Activated CD4-positive, alpha-beta T cell treated with anti-CD3 and anti-CD28 coated beads, Interleukin-2, amount 10 ng/mL, durations not matched to agents 24 days and 14 days (primary cell): ENCODE measurements around the gene SEMA3C. TPM values are rescaled to one million over a fixed set of nuclear protein-coding genes. Genes with fewer than 3 reads are reported as not detected.

ENCODE experiments used
- DNase-seq: peaks from one replicate; pipeline ENCODE4 v3.0.0; 2022
- H3K27ac Mint-ChIP-seq: one replicate; pipeline ENCODE4 v1.8.0; 2022; ENCODE audit warnings: mild to moderate bottlenecking, mixed read lengths
- H3K27me3 Mint-ChIP-seq: one replicate; pipeline ENCODE4 v1.8.0; 2022; ENCODE audit warnings: mixed read lengths
- H3K36me3 Mint-ChIP-seq: one replicate; pipeline ENCODE4 v1.8.0; 2022; ENCODE audit warnings: low read depth, mild to moderate bottlenecking, mixed read lengths
- H3K4me1 Mint-ChIP-seq: one replicate; pipeline ENCODE4 v1.8.0; 2021; ENCODE audit warnings: mixed read lengths
- H3K4me3 Mint-ChIP-seq: one replicate; pipeline ENCODE4 v1.8.0; 2022; ENCODE audit warnings: mild to moderate bottlenecking, moderate library complexity, mixed read lengths
- H3K9me3 Mint-ChIP-seq: one replicate; pipeline ENCODE4 v1.8.0; 2021; ENCODE audit warnings: mixed read lengths
- intact Hi-C: fragments of 100-400 bp; cut with micrococcal nuclease; formaldehyde crosslinking; loops from one replicate; pipeline ENCODE4 v1.15.1; 2023
- total RNA-seq: library from RNA; stranded (reverse); gene quantifications from 2 replicates; pipeline ENCODE4 v1.2.3, GENCODE V29; 2022

The SEMA3C gene
- total RNA-seq, 1 donor from 2014 or later = not detected

DNA sequence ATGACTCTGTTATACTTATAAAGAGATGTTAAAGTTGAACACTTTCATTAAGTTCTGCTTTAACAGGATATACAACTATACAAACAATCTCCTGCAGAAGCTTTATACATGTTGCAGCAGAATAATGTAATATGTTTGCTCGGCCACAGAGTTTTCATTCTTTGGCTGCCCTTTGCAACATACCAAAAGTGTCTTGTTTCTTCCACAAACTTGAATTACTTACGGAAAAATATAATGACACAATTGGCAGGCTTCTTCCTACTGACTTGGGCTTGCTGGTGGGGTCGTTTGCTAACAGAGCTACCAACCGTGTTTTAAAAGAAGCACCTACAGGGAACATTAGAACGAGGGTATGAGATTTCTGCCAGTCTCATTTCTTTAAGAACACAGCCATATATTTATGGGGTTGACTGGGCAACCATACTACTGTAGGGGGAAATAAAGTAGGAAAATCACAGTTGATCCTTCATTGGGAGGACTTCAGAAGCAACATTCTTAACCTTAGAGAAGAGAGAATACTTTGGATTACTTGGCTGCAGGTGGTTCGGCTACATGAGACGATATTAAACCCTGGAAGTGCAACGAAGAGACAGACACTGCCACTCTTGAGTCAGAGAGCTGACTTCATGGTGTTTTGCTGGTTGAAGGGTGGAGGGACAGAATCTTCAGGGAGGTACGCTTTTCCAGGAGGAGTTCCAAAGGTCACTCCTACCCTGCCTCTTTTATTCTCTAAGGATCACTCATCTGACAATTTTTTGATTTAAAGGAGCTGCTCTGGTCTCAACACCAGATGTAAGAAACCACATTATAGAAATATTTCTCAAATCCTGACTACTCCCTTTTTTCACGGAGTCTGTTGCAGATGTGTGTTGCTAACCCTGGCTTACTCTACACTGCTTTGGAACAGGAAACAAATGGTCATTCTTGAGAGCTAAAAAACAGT is 123.9 kb downstream of the SEMA3C start:
- intact Hi-C loops = no loop called here
- no peaks in the 10 kb centered on the region for H3K27me3 Mint-ChIP-seq
- H3K4me1 Mint-ChIP-seq = no peaks in the 10 kb centered on the region
- no peak for DNase-seq
- H3K27ac Mint-ChIP-seq = no peak overlapping the region
- no peaks in the 10 kb centered on the region for H3K9me3 Mint-ChIP-seq
- no peaks in the 10 kb centered on the region for H3K36me3 Mint-ChIP-seq
- H3K4me3 Mint-ChIP-seq = no peak overlapping the region

DNA sequence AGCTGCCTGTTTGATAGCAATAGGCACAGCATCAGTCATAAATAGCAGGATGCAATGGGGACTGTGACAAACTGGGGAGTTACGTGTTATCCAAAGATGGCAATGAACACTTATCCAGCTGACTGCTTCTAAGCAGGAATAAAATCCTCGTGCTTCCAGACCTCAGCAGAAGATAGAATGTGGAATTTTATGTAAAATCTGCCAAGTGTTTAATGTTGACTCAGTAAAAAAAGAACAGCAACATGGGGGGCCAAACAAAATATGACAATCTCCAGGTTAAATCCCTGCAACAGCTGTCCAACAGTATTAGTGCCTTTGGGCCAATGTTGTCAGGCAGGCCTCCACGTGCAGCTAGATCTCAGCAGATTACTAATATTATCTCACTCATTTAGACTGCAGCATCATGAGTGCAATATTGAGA is 127.3 kb downstream of the SEMA3C start:
- intact Hi-C loops = no loop called here
- no peak for DNase-seq
- H3K36me3 Mint-ChIP-seq = no peaks in the 10 kb centered on the region
- H3K27ac Mint-ChIP-seq = no peak overlapping the region
- no peak overlapping the region for H3K4me3 Mint-ChIP-seq
- H3K27me3 Mint-ChIP-seq = no peaks in the 10 kb centered on the region
- no peaks in the 10 kb centered on the region for H3K9me3 Mint-ChIP-seq
- H3K4me1 Mint-ChIP-seq = no peaks in the 10 kb centered on the region

DNA sequence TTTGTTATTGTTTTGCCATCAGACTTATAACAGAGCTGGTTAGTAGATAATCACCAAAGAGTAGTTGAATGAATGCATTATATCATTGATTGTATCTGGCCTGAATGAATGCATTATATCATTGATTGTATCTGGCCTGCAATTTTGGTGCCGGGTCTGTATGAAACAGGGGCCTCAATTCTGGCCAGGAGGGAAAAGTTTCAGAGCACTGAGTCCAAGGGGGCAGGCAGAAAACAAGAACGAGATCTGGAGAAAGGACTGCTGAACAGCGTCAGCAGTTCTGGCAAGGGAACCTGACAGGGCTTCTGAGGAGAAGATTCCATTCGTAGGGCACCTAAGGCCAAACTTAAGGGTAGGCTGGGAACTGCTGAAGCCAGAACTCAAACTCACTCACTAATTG is 128.0 kb downstream of the SEMA3C start:
- H3K27ac Mint-ChIP-seq = no peak overlapping the region
- intact Hi-C loops = no loop called here
- no peak for DNase-seq
- no peaks in the 10 kb centered on the region for H3K9me3 Mint-ChIP-seq
- H3K36me3 Mint-ChIP-seq = no peaks in the 10 kb centered on the region
- H3K4me1 Mint-ChIP-seq = no peaks in the 10 kb centered on the region
- H3K27me3 Mint-ChIP-seq = no peaks in the 10 kb centered on the region
- H3K4me3 Mint-ChIP-seq = no peak overlapping the region

DNA sequence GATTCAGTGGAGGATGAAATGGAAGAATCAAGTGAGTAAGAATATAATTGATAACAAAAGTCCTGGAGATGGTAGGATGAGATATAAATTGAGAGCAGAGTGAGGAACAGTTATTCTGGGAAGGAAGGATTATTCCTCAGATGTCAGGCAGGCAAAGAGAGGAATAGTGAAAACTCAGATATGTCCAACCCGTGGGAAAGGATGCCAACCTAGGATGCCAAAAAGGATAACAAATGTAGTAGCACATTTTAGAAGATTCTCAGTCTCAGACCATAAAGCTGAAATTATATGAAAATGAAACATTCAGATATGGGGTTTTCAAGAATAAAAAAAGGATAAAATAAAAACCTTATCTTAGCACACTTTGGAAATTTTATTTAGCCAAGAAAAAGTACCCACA is 131.1 kb downstream of the SEMA3C start:
- Mint-ChIP-seq H3K27me3 (no peaks in the 10 kb centered on the region), H3K27ac (no peak overlapping the region), H3K36me3 (no peaks in the 10 kb centered on the region), H3K4me3 (no peak overlapping the region), H3K9me3 (no peaks in the 10 kb centered on the region), H3K4me1 (no peaks in the 10 kb centered on the region)
- intact Hi-C loops = no loop called here
- DNase-seq = no peak

DNA sequence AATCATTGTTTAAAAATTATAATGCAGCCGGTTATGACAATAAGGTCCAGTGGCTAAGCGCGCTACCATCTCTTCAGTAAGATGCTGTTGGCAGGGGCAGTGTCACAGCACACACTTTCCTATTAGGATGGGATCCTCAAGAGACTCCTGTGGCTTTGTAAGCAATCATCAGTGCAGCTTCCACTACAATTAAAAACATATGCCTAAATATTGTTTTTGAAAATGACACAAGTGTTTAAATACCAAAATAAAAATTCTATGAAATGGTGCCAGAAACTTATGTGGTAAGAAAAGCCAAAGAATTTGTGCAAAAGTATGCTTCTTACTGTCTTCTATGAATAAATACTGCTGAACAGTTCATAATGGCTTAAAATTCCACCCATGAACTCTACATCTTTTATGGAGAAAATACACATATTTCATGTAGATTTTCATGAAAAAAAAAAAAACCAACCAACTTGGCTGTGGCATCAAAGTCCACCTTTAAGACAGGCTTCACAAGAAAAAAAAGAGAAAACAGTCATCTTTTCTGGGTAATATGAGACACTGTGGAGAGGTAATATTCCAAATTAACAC is 132.8 kb downstream of the SEMA3C start:
- Mint-ChIP-seq H3K36me3 (no peaks in the 10 kb centered on the region), H3K27me3 (no peaks in the 10 kb centered on the region), H3K4me1 (no peaks in the 10 kb centered on the region), H3K9me3 (no peaks in the 10 kb centered on the region), H3K4me3 (no peak overlapping the region), H3K27ac (no peak overlapping the region)
- DNase-seq = no peak
- intact Hi-C loops = no loop called here

DNA sequence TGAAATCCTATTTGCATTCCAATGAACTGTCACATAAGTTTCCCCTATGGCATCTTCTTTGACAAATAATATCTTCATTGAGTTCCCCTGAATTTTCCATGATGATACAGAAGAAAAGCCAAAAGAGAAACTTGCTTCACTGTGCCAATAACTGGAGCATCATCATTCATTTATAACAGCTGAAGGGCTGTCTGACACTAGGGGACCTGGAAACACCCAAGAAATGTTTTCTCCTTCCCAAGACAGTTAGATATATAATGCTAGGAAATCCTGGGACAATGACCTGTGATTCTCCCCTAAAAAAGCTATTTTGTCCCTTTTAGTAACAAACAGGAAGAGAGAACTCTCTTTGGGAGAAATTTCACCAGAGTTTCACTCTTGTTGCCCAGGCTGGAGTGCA is 133.6 kb downstream of the SEMA3C start:
- Mint-ChIP-seq H3K4me3 (no peak overlapping the region), H3K27me3 (no peaks in the 10 kb centered on the region), H3K9me3 (no peaks in the 10 kb centered on the region), H3K4me1 (no peaks in the 10 kb centered on the region), H3K36me3 (no peaks in the 10 kb centered on the region), H3K27ac (no peak overlapping the region)
- intact Hi-C loops = no loop called here
- no peak for DNase-seq

DNA sequence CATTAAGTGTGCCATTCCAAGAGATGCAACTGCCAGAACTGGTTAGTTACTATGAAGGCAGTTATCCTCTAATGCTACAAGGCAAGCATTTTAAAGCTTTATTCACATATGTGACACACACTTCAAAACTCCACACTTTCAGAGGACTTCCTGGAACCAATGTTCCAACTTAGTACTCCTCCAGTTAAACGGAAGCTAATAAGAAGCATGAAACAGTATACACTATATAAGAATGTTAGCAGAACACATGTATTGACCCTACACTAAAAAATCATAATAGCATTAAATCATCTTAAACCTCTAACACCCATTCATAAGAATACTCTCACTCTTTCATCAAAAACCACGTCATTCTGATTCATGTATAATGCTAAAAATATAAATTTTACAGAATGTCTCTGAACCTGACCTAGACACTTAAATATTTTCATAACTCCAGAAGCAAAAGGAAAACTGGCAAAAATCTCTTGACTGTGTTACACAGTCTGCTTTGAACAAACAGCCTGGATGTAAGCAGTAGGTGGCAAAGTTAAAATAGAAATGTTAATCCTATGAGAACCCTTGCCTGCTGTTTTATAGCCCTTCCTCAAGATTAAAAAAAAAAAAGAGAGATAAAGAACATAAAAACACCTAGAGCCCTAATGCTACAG is 135.0 kb downstream of the SEMA3C start:
- no peaks in the 10 kb centered on the region for H3K4me1 Mint-ChIP-seq
- no peaks in the 10 kb centered on the region for H3K9me3 Mint-ChIP-seq
- no peaks in the 10 kb centered on the region for H3K27me3 Mint-ChIP-seq
- no peak for DNase-seq
- no peak overlapping the region for H3K27ac Mint-ChIP-seq
- H3K4me3 Mint-ChIP-seq = no peak overlapping the region
- no peaks in the 10 kb centered on the region for H3K36me3 Mint-ChIP-seq
- intact Hi-C loops = no loop called here

DNA sequence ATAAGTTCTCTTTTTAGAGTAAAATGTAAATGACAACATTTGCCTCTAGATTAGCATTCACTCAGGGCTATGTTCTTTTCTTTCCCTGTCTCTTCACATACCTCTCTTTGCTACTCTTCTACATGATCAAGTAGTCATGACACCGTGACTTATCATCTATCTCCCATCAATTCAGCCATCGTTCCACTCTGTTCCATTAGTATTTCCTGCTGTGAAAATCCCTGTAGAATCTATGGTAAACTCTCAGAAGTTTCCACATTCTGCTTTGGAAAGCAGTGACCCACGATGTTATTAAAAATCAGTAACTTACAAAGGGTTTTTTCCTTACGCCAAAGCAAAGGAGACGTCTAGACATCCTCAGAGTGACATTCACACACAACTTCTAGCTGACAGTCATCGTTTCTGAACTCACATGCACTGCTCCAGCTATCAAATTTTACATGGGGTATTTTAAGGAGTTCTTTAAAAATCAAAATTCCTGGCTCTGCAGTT is 135.6 kb downstream of the SEMA3C start:
- DNase-seq = no peak
- intact Hi-C loops = no loop called here
- no peaks in the 10 kb centered on the region for H3K27me3 Mint-ChIP-seq
- H3K27ac Mint-ChIP-seq = no peak overlapping the region
- no peaks in the 10 kb centered on the region for H3K36me3 Mint-ChIP-seq
- no peaks in the 10 kb centered on the region for H3K9me3 Mint-ChIP-seq
- no peaks in the 10 kb centered on the region for H3K4me1 Mint-ChIP-seq
- H3K4me3 Mint-ChIP-seq = no peak overlapping the region

DNA sequence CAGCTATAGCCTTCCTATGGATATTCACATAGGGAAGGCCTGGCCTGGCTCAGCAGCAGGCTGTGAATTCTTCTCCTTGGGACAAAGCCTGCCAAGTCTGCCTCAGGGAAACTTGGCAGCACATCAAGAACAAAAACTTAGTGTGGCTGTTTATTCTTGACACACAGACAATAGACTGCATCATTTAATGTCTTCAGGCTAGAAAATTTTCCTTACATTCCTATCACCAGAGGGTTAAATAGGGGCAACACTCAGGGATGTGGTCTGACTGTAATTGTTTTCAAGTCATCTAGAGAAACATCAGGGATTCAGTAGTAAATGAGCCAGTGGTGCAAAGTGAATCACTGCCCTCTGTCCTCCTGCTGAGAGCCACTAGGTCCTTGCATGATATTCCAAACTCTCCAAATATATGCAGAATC is 137.3 kb downstream of the SEMA3C start:
- H3K36me3 Mint-ChIP-seq = no peaks in the 10 kb centered on the region
- intact Hi-C loops = no loop called here
- H3K27me3 Mint-ChIP-seq = no peaks in the 10 kb centered on the region
- DNase-seq = no peak
- no peak overlapping the region for H3K4me3 Mint-ChIP-seq
- no peaks in the 10 kb centered on the region for H3K9me3 Mint-ChIP-seq
- no peak overlapping the region for H3K27ac Mint-ChIP-seq
- H3K4me1 Mint-ChIP-seq = no peaks in the 10 kb centered on the region

DNA sequence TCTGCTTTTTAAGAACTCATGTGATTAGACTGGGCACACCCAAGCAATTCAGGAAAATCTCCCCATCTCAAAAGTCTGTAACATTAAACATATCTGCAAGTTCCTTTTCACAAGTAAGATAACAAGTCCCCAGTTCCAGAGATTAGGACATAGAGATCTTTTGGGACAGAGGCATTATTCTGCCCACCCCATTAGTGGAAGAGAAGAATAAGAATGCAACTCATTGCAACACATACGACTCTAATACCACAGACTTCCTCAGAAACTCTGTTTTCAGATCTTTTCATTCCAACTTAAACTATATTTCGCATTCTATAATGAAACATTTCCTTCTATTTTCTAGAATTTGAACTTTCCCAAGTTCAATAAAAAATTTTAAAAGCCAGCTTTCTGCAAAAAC is 137.7 kb downstream of the SEMA3C start:
- intact Hi-C loops = no loop called here
- no peak overlapping the region for H3K27ac Mint-ChIP-seq
- H3K4me1 Mint-ChIP-seq = no peaks in the 10 kb centered on the region
- H3K36me3 Mint-ChIP-seq = no peaks in the 10 kb centered on the region
- no peak overlapping the region for H3K4me3 Mint-ChIP-seq
- DNase-seq = no peak
- no peaks in the 10 kb centered on the region for H3K9me3 Mint-ChIP-seq
- no peaks in the 10 kb centered on the region for H3K27me3 Mint-ChIP-seq

DNA sequence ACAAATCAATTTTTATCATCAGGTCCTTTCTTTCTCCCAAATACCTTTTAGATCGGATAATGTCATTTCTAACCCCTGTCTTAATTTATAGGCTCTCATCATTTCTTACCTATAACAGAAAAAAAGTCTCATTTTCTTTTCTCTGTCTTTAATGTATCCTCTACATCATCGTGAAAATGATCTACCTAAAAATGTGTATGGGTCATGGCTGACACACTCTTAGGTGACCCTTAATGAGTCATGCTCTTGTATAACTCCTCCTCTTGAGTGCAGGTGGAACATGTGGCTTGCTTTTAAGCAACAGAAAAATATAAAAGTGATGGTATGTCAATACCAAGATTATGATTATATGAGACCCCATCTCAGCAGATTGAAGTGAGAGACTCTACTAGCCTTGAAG is 139.4 kb downstream of the SEMA3C start:
- Mint-ChIP-seq H3K4me1 (no peaks in the 10 kb centered on the region), H3K27ac (no peak overlapping the region), H3K4me3 (no peak overlapping the region), H3K27me3 (no peaks in the 10 kb centered on the region), H3K36me3 (no peaks in the 10 kb centered on the region), H3K9me3 (no peaks in the 10 kb centered on the region)
- intact Hi-C loops = no loop called here
- no peak for DNase-seq

DNA sequence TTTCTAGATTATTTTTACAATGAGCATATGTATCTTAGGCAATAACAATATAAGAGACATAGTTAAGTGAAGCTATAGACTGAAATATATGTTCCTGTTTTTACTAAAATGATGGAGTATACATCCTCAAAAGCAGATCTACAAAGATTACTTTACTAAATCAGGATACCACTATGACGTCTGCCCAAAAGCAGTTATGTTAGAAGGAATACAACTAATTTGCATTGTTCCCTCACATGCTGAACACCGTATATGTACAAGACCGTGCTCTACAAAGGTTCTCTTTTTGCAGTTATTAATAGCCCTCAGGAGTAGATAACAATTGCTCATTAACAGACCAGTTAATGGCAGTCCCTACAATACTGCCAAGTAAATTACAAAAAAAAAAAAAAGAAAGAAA is 143.0 kb downstream of the SEMA3C start:
- H3K27ac Mint-ChIP-seq = no peak overlapping the region
- no peaks in the 10 kb centered on the region for H3K9me3 Mint-ChIP-seq
- H3K4me1 Mint-ChIP-seq = no peaks in the 10 kb centered on the region
- H3K36me3 Mint-ChIP-seq = no peaks in the 10 kb centered on the region
- intact Hi-C loops = no loop called here
- H3K4me3 Mint-ChIP-seq = no peak overlapping the region
- DNase-seq = no peak
- H3K27me3 Mint-ChIP-seq = no peaks in the 10 kb centered on the region

DNA sequence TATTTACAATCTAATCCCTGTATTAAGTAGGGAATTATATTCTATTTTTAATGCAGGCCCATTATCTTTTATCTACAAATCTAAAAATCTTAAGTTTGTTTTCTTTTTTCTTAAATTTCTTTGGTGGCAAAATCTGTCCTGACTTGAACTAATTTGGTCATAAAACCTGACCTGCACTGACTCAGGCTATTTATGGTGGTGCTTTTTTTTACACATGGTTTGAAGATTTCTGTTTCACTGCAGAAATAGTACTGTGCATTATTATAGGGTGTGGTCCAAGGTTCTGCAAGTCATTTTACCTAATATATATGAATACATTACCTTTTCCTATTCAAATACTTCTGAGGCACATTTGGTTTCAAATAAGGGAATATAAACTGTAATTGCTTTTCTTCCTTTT is 143.4 kb downstream of the SEMA3C start:
- intact Hi-C loops = no loop called here
- Mint-ChIP-seq H3K27ac (no peak overlapping the region), H3K4me3 (no peak overlapping the region), H3K9me3 (no peaks in the 10 kb centered on the region), H3K4me1 (no peaks in the 10 kb centered on the region), H3K27me3 (no peaks in the 10 kb centered on the region), H3K36me3 (no peaks in the 10 kb centered on the region)
- DNase-seq = no peak

DNA sequence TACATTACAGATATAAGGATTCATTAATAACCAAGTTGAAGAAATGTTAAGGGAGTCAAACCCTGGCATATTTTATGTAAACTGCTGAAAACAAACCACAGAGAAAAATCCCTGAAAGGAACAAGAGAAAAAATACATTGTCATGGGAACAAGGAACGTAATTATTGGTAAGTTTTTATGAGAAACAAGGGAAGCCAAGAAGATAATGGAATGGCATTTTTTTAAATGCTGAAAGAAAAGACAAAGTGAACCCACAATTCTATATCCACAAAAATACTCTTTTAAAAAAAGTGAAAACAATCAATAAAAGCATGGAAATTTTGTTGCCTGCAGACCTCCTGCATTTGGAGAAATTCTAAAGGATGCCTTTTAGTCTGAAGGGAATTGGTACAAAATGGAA is 144.0 kb downstream of the SEMA3C start:
- Mint-ChIP-seq H3K9me3 (no peaks in the 10 kb centered on the region), H3K36me3 (no peaks in the 10 kb centered on the region), H3K4me3 (no peak overlapping the region), H3K27ac (no peak overlapping the region), H3K4me1 (no peaks in the 10 kb centered on the region), H3K27me3 (no peaks in the 10 kb centered on the region)
- no peak for DNase-seq
- intact Hi-C loops = no loop called here
